Renal pelvis (tissue), 12 donors: Measurements from ENCODE around the gene ZNF417. TPM values are rescaled to one million over a fixed set of nuclear protein-coding genes. Genes with fewer than 3 reads are reported as not detected.
A peak's percentile ranks its signal among the peaks of the same experiment; 100 is the strongest.
"Not testable (repeated sequence)": the region's sequence is repeated elsewhere in the genome, so short reads cannot be mapped to it uniquely, and the experiment has no call there.

Source experiments
- DNase-seq: peaks from one replicate; pipeline ENCODE4 v3.0.0-alpha.2; 2013
- long read RNA-seq, 16 experiments: transcript quantifications; one replicate each; lab custom pipeline, GENCODE V29; 2026
- polyA plus RNA-seq, 3 donors: library from polyadenylated mRNA; unstranded; fragments of 120-200 nt; gene quantifications; one replicate each; pipeline ENCODE4 v1.2.1, GENCODE V29; 2013; ENCODE audit not compliant: insufficient read length in 3 of 3

Gene ZNF417
- polyA plus RNA-seq: 10 to 100 TPM; 19.9 to 41.8 (median 40.1) TPM
- long read RNA-seq, donor 1: 0 reads
- long read RNA-seq, donor 2, partial matches to known transcripts: 0 of 1 reads
- long read RNA-seq, donor 2, other reads (novel, unspliced or antisense): 0 of 1 reads
- long read RNA-seq, donor 3, partial matches to known transcripts: 0 of 1 reads
- long read RNA-seq, donor 3, other reads (novel, unspliced or antisense): 0 of 1 reads
- long read RNA-seq, donor 4, partial matches to known transcripts: 0 of 1 reads
- long read RNA-seq, donor 4, other reads (novel, unspliced or antisense): 0 of 1 reads
- long read RNA-seq, donor 5, partial matches to known transcripts: 0 of 1 reads
- long read RNA-seq, donor 5, other reads (novel, unspliced or antisense): 0 of 1 reads
- long read RNA-seq, donor 6, partial matches to known transcripts: 0 of 2 reads
- long read RNA-seq, donor 6, other reads (novel, unspliced or antisense): 0 of 2 reads
- long read RNA-seq, donor 7, partial matches to known transcripts: 0 of 6 reads
- long read RNA-seq, donor 7, other reads (novel, unspliced or antisense): 0 of 6 reads
- long read RNA-seq, donor 8, partial matches to known transcripts: 0 of 1 reads
- long read RNA-seq, donor 8, other reads (novel, unspliced or antisense): 0 of 1 reads
- long read RNA-seq, donor 9, partial matches to known transcripts: 0 of 4 reads
- long read RNA-seq, donor 9, other reads (novel, unspliced or antisense): 0 of 4 reads
- long read RNA-seq, donor 10, partial matches to known transcripts: 0 of 5 reads
- long read RNA-seq, donor 10, other reads (novel, unspliced or antisense): 0 of 5 reads
- long read RNA-seq, donor 11, partial matches to known transcripts: 0 of 2 reads
- long read RNA-seq, donor 11, other reads (novel, unspliced or antisense): 0 of 2 reads
- long read RNA-seq, donor 12, transcript ZNF417-201 (3 exons, 3,597 nt): major isoform, 5 of 20 reads
- long read RNA-seq, donor 12, partial matches to known transcripts: 12 of 20 reads
- long read RNA-seq, donor 12, other reads (novel, unspliced or antisense): 0 of 20 reads
- long read RNA-seq, donor 13, partial matches to known transcripts: 7 of 9 reads
- long read RNA-seq, donor 13, other reads (novel, unspliced or antisense): 0 of 9 reads
- long read RNA-seq, donor 14: 0 reads
- long read RNA-seq, donor 15, partial matches to known transcripts: 0 of 2 reads
- long read RNA-seq, donor 15, other reads (novel, unspliced or antisense): 0 of 2 reads
- long read RNA-seq, donor 16, partial matches to known transcripts: 0 of 3 reads
- long read RNA-seq, donor 16, other reads (novel, unspliced or antisense): 0 of 3 reads

DNA sequence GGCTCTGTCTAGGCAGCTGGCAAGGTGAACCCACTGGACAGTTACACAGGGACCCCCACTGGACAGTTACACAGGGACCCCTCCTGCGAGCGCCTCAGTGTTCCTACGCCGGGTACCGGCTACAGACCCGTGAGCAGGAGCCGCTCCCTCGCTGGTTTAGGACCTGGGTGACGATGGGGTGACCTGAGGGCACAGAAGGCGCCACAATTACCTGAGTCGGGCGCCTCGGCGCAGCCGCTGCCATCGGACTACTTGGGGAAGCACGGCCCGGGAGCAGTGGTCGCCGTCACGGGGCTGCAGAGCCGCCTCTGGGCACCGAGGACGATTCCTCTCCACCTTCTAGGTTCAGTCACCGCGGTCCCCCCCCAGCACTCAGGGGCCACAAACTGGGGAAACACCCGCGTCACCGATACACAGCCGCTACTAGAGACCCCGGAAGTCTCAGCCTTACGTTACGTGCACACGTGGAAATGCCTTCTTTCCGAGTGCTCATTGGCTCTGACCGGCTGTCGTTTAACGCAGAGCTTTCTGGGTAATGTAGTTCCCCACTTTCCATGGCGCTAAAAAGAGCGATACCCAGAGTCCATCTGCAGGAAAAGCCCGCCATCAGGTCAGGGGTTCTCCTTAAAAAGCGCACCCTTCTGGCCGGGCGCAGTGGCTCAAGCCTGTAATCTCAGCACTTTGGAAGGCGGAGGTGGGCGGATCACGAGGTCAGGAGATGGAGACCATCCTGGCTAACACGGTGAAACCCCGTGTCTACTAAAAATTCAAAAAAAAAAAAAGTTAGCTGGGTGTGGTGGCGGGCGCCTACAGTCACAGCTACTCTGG lies at the start of gene ZNF417:
ZNF417 (minus strand) TSS at position 425 of the 828 bp plus-strand sequence; CDS start at position 244, 181 bp downstream.
- DNase-seq: peak; percentile 96

DNA sequence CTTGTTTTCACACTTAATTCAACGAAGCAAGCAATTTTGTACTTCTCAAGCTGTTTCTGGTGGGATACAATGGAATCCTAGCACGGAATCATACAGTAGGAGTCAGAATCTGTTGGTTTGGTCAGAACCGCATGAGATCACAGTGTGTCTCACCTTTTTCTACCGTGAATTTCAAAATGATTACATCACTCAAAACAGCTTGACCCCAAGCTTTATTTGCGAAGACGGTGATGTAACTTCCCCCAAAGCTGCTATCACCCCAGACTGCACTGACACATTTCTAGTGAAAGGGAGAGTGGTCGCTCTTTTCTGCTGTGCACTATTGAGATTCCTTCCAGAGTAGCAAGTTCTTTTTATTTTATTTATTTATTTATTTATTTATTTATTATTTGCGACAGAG lies 48.4 kb upstream of the ZNF417 start:
- DNase-seq: no peak

DNA sequence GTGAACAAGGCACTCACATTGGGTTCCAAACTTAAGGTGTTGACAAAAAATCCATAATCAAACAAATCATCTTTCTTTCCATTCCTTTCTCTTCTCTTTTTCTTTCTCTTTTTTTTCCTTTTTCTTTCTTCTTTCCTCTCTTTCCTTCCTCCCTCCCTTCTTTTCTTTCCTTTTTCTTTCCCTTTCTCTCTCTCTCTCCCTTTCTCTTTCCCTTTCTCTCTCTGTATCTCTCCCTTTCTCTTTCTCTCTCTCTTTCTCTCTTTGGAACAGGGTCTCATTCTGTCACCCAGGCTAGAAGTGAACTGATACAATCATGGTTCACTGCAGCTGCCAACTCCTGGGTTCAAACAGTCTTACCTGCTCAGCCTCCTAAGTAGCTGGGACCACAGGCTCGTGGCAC lies 45.4 kb upstream of the ZNF417 start:
- no peak for DNase-seq

DNA sequence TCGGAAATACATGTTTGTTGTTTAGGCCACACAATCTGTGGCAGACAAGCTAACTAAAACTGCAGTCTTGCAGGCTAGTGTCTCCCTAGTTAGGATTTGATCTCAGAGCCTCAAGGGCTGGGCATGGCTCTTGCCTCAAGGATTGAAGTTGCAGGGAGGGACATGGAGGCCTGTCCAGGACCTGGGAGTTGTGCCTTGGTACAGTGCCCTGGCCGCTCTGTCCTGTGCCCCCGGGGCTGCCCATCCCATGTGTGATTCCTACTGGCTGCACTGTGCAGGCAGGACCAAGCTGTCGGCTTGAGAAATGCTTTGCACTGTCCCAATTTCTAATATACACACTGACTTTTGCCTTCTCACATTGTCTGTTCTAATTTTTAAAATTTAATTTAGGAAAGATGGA lies 38.6 kb upstream of the ZNF417 start:
- no peak for DNase-seq

DNA sequence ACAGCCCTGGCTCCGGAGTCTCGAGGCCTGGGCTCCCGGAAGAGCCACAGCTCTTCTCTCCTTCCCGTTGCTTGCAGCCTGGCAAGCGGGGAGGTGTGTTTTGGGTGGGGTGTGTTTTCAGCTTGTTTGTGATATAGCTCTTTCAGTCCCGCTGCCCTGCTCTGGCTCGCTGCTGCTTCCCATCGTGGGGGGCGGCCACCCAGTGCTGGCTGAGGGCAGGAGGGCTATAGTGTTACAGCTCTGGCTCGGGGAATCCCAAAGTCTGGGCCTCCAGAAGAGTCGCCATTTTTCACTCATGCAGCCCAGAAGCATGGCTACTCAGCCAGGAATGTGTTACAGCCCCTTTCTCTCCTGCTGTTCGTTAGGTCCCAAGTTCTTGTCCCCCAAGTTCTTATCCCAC lies 33.3 kb upstream of the ZNF417 start:
- no peak for DNase-seq

DNA sequence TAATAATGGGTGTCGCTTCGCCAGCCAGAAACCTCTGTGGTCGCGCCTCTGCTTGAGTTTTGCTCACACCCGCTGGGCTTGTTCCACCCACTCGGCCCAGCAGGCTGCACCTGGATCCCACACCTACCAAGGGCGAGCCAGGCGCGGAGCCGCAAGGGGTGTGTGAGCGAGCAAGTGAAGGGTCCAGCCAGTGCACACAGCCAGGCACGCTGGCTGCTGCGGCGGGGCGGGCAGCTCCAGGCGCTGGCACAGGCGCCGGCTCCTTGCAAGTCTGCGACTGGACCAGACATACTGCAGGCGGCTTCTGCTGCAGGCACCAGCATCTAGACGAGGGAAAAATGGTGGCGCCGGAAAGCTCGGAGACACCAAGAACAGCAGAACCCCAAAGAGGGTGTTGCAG lies 32.9 kb upstream of the ZNF417 start:
- DNase-seq: no peak

DNA sequence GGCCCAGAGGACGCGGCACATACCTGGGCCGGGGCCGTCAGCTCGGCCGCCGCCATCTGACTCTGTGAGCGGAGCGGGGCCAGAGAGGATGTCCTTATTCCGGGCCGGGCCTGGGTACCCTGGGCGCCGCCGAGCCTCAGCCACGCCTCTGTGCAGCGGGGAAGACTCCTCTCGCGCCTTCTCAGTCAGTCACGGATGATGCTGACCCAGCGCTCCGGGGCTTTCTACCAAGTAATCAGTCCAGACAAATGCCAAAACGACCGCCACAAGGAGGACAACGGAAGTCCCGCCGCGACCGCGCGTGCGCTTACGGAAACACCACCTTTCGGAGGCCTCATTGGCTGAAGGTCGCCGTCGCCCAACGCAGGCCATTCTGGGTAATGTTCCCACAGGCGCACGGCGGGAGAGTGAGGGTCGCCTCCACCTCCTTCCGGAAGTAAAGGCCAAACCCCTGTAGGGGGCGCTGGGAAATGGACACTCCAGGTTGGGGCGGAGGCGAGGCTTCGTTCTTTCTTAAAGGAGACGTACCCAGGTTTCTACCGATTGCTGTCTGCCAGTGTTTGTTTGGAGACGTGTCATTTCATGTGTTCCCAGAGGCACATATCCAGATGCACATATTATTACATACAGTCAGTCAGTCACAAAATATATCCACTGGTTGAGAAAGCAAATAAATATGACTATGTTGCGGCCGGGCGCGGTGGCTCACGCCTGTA lies 31.2 kb upstream of the ZNF417 start, which contains the start of gene ZNF256:
ZNF256 (minus strand) TSS at position 288 of the 716 bp plus-strand sequence; CDS start at position 56, 232 bp downstream.
- peak; percentile 97 for DNase-seq

DNA sequence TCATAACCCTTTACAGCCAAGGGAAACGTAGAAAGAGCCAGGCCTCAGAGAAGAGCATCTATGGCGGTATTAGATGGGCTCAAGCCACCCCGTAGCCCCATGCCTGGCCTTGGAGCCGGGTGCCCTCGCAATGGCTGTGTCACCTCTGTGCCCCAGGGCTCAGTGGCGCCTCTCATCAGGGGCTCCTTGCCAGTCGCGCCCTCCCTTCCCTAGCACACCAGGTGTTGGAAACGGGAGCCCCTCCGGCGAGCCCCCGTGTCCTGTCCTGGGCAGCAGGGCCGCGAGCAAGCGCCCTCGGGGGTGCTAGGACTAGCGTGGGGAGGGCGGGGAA lies 30.7 kb upstream of the ZNF417 start:
- DNase-seq: no peak

DNA sequence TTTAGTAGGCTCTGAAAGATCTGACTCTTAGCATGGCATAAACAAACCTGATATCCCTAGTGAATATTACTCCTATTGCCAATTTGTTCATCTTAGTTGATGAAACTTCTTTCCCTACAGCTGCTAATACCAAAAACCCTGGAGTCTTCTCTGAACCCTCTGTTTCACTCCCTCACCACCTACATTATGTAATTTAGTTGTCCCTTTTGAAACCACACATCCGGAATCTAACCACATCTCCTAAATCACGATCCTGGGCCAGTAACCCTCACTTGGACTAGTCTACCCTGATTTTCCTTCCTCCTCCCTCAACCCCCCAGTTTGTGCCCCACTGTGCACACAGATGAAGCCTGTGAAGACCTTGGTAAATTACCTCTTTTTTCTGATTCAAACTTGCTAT lies 29.9 kb upstream of the ZNF417 start:
- DNase-seq: no peak

DNA sequence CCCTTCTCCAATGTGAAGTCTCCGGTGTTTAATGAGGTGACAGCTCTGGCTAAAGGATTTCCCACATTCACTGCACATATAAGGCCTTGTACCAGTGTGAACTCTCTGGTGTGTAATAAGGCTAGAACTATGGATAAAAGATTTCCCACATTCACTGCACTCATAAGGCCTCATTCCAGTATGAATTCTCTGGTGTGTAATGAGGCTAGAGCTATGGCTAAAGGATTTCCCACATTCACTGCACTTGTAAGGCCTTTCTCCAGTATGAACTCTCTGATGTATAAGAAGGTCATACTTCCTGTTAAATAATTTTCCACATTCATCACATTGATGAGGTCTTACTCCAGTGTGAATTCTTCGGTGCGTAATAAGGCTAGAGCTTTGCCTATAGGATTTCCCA lies 25.2 kb upstream of the ZNF417 start:
- DNase-seq: no peak

DNA sequence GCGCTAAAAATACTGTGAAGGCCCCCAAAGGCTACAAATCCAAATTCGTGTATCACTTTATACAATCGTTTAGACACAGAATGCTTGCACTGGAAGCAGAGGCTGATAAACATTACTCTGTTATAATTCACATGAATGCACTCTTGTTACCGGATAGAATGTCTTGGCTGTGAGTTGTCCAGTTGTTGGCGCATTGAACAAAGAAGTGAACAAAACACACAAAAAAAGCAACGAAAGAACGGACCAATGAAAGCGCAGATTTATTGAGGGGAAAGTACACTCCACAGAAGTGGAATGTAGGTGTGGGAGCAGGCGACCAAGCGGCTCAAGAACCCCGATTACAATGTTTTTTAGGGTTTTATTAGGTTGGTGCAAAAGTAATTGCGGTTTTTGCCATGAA lies 19.3 kb upstream of the ZNF417 start:
- no peak for DNase-seq

DNA sequence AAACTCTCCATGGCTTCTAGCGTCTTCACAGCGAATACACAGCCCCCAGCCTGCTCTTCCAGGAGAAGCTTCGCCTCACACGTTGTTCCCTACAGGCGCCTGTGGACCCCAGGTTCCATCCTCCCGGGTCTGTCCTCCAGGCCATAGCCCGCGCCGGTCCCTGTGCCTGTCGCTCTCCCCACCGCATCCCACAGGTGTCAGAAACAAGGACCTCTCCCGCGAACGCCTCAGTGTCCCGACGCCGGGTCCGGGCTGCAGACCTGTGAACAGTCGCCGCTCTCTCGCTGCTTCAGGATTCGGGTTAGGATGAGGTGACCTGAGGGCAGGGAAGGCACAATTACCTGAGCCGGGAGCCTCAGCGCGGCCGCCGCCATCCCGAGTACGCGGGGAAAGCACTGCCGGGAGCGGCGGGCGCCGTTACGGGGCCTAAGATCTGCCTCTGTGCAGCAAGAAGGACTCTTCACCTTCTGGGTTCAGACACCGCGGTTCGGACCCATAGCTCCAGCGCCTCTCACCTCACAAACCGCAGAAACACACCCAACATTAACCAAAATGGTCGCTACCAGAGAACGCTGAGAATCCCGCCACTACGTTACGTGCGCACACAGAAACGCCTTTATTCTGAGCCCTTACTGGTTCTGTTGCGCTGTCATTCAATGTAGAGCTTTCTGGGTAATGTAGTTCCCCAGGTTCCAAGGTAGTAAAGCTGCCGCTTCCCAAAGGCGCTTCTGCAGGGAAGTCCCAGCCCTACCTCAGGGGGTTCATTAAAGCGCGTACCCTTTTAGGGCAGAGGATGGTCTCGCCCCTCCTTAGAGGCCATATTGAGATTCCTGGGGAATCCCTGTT lies 18.7 kb upstream of the ZNF417 start, which contains the start of gene ZNF418:
ZNF418 (minus strand) TSS at position 583 of the 846 bp plus-strand sequence. CDS start 1,580 bp downstream, outside the sequence.
- peak; percentile 88 for DNase-seq

DNA sequence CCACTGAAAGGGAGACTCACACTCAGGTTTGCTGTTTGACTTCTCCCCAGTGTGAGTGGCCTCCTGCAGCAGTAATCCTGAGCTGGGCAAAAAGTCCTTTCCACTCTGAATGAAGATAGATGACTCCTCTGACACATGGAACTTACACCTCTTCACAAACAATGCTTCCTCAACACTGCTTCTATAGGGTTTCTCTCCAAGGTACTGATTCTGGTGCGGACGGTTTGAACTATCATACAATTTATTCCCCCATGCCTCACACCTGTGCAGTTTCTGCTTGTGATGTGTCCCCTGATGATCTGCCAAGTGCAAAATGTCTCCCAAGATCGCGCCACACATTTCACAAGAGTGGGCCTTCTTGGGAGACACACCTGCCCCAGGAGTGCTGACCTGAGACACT lies 11.2 kb upstream of the ZNF417 start:
- no peak for DNase-seq

DNA sequence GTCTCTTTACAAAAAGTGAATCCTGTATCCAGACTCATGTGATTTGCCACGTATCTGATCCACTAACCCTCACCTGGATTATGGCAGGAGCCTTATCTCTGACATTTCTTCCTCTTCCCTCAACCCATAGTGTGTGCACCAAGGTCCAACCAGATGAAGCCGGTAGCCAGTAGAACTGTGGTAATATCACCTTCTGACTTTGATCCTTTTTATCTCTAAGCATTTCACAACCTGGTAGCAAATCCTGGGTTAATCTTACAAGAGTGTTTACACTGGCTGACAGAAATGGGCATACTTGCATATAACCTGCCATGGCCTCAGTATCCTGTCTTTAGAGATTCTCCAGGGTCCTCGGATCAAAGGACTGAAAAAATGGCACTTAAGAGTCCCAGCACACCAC lies 1.9 kb downstream of the ZNF417 start:
- no peak for DNase-seq

DNA sequence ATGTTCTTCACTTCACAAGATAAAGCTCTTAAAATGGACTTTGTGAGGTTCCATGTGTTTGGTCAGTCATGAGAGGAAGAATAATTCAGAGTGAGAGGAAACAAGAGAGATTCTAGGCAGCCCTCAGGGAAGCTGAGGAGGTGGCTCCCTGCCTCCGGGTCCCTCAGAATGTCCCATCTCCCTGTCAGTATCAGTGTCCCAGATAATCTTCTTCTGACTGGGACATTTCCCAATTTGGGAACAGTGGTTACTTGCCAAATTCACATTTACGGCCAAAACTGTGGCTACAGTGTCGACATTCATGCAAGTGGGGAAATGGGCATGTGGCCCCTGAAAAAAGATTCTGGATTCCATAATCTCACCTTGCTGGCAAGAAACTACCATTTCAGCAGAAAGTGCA lies 9.0 kb downstream of the ZNF417 start:
- DNase-seq: no peak

DNA sequence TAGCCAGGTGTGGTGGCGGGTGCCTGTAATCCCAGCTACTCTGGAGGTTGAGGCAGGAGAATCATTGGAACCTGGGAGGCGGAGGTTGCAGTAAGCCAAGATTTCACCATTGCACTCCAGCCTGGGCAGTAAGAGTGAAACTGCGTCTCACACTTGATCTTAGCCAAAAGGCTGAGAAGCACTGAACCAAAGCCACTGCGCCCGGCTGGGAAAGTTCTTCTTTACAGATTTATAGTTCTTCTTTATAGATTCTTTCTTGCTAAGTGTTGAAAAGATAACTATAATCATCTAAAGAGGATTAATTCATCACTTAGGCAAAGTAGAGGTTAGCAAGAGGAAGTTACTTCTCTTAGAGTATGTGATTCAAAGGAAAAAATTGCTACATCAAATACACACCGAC lies 11.1 kb downstream of the ZNF417 start:
- DNase-seq: no peak

DNA sequence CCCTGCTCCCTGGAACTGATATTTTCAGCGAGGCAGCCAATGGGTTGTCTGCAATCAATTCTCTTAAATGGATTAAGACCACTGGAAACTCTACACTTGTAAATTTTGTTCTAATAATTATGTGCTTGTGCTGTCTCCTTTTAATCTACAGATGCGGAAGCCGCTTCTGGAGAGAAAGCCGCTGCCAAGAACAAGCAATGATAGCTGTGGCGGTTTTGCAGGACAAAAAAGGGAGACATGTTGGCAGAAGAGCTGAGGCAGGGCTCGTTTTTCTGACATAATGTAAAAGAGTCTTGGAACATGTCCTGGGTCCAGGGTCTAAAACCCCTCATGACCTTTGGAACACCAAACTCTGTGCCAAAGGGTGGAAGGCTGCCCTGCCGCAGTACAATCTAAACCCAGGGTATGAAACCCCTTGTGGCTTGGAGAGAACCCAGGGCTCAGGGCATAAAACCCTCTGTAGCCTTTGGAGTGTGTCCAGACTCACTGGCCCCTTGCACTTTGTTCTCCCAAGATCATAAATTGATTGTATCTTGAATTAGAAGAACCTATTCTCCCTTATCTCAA lies 12.7 kb downstream of the ZNF417 start:
- no peak for DNase-seq

DNA sequence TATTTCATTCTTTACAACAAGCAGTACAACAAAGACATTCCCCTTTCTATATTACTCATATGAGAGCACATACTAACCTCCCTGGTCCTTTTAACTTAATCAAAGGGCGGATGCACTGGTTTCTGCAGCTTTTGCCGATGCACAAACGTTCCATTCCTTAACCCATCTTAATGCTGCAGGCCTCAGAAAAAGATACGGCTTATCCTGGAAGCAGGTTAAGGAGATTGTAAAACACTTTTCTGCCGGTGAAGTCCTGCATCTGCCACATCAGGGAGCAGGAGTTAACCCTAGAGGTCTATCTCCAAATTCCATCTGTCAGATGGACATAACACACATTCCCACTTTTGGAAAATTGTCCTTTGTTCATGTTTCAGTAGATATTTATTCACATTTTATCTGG lies 16.1 kb downstream of the ZNF417 start:
- DNase-seq: peak; percentile 8

DNA sequence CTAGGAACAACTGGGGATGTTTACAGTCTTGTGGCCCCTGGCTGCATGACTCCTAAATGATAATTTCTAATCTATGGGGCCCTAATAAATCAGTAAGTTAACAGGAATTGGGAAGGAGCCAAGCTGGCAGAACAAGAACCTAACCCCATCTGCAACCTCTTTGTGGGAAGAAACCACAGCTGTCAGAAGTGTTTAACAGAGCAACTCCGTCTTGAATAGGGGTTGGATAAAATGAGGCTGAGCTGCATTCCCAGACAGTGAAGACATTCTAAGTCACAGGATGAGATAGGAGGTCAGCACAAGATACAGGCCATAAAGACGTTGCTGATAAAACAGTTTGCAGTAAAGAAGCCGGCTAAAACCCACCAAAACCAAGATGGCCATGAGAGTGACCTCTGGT lies 25.7 kb downstream of the ZNF417 start:
- DNase-seq: not testable (repeated sequence)
